Fibroblast of pulmonary artery (primary cell): ENCODE measurements around the gene BAZ2B.
A peak's percentile ranks its signal among the peaks of the same experiment; 100 is the strongest.

Source experiments
- DNase-seq: peaks from one replicate; pipeline ENCODE4 v3.0.0-alpha.2; 2010; ENCODE audit warnings: low read depth
- H3K4me3 ChIP-seq: replicated peaks from 2 replicates; pipeline ENCODE4 v1.5.1; 2011; ENCODE audit warnings: low read depth, mild to moderate bottlenecking, control low read depth, low read length, moderate library complexity
- TF ChIP-seq, protein P1 (sequence below): IDR thresholded peaks from 2 replicates; pipeline ENCODE4 v1.5.1; 2011; ENCODE audit warnings: mild to moderate bottlenecking, control low read depth, low read length, inconsistent platforms; ENCODE audit errors: missing control alignments

The BAZ2B gene

GRCh38 chr2:159516241-159516758 is 100.0 kb downstream of the BAZ2B start:
- H3K4me3 ChIP-seq = peak overlapping the region; percentile 42
- TF ChIP-seq, protein P1, sequence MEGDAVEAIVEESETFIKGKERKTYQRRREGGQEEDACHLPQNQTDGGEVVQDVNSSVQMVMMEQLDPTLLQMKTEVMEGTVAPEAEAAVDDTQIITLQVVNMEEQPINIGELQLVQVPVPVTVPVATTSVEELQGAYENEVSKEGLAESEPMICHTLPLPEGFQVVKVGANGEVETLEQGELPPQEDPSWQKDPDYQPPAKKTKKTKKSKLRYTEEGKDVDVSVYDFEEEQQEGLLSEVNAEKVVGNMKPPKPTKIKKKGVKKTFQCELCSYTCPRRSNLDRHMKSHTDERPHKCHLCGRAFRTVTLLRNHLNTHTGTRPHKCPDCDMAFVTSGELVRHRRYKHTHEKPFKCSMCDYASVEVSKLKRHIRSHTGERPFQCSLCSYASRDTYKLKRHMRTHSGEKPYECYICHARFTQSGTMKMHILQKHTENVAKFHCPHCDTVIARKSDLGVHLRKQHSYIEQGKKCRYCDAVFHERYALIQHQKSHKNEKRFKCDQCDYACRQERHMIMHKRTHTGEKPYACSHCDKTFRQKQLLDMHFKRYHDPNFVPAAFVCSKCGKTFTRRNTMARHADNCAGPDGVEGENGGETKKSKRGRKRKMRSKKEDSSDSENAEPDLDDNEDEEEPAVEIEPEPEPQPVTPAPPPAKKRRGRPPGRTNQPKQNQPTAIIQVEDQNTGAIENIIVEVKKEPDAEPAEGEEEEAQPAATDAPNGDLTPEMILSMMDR = no peak
- peak; percentile 39 for DNase-seq

DNA sequence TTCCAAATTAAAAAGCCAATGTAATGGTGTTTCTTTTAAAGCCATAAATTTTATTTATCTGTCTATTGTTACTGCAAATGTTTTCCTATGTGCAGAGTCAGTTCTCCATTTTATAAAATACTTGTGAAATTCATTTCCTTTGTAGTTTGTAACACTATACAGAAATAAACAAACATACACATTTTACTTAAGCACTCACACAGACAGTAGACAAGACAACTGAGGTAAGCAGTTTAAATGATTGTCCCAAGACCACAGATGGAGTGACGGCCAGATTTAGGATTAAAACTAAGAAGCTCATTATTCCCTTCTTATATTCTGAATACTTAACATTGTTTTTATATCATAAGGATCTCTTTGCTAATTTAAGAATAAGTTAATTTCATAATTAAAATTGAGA is 100.9 kb downstream of the BAZ2B start:
- peak overlapping the region; percentile 42 for H3K4me3 ChIP-seq
- DNase-seq = no peak

DNA sequence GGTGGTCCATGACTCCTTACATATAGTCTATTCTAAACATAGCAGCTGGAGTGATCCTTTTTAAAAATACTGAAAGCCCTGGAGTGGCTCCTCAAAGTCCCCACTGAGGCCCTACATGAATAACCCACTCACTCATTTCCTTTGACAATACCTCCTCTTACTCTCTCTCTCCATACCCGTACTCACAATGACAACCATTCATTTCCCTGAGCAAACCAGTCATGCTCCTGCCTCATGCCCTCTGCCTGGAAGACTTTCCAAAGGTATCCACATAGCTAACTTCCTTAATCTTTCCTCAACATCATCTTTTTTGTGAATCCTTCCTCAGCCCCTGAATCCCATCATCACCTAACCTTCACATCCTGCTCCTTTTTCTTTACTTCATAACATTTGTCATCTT is 102.6 kb downstream of the BAZ2B start:
- TF ChIP-seq, protein P1 = no peak
- no peak for DNase-seq
- no peak overlapping the region for H3K4me3 ChIP-seq

More for the DNA sequence above, 100.9 kb downstream of the BAZ2B start:
- TF ChIP-seq, protein P1 = no peak

DNA sequence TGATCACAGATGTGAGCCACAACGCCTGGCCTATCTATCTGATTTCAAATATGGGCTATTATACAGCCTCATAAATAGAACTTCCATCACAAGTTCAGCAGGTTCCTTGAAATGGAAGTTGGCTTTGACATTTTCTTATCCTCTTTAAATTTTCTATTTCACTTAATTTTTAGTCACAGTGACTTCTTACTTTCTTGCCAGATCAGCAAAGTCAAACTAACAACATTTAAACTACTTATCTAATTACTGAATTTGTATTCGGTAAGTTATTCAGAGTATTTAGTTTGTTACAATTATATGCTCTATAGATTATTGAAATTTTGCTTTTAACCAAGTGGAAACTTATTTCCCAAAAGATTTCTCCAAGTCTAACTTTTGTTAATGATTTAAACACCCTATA is 108.2 kb downstream of the BAZ2B start:
- TF ChIP-seq, protein P1 = no peak
- no peak for DNase-seq
- no peak overlapping the region for H3K4me3 ChIP-seq

GRCh38 chr2:159506764-159507440 is 109.4 kb downstream of the BAZ2B start:
- peak; percentile 11 for DNase-seq
- H3K4me3 ChIP-seq = no peak overlapping the region
- TF ChIP-seq, protein P1 = no peak

- no peak for DNase-seq
- no peak overlapping the region for H3K4me3 ChIP-seq
- TF ChIP-seq, protein P1 = no peak
Measured at GRCh38 chr2:159506202-159506601, 110.1 kb downstream of the BAZ2B start.

- no peak for DNase-seq
- TF ChIP-seq, protein P1 = no peak
Measured at GRCh38 chr2:159505196-159505595, 111.2 kb downstream of the BAZ2B start.

More at GRCh38 chr2:159505196-159505595, 111.2 kb downstream of the BAZ2B start:
- H3K4me3 ChIP-seq = no peak overlapping the region
